AG04450 (cell line): ENCODE results near the gene ITPR1. TPM values are rescaled to one million over a fixed set of nuclear protein-coding genes. Genes with fewer than 3 reads are reported as not detected.

Experiments used
- CTCF ChIA-PET: fragments of 300-600, 350-600 bp; formaldehyde crosslinking; extraction: SDS; loops from one replicate; lab custom pipeline; 2022; ENCODE audit warnings: antibody characterized with exemption, inconsistent platforms; lab: Charles Lee
- POLR2A ChIA-PET: fragments of 350-600 bp; formaldehyde crosslinking; extraction: SDS; loops from one replicate; lab custom pipeline; 2021; ENCODE audit warnings: antibody characterized with exemption, inconsistent platforms; lab: Yijun Ruan, JAX
- DNase-seq: peaks from one replicate; pipeline ENCODE4 v3.0.0-alpha.2; 2011; ENCODE audit warnings: low read depth, low spot score
- H3K27ac ChIP-seq: one replicate; pipeline ENCODE4 v1.5.1; 2012; ENCODE audit warnings: low read depth, low read length, control low read depth
- H3K27me3 ChIP-seq: one replicate; pipeline ENCODE4 v1.6.0; 2012; ENCODE audit warnings: low read length; ENCODE audit not compliant: control insufficient read depth, insufficient read depth
- H3K4me3 ChIP-seq: 2 replicates; pipeline ENCODE4 v1.5.1; 2011; ENCODE audit warnings: mild to moderate bottlenecking, low read depth, low read length, control low read depth
- H3K9me3 ChIP-seq: 2 replicates; pipeline ENCODE4 v1.5.1; 2012; ENCODE audit warnings: low read length; ENCODE audit not compliant: control insufficient read depth, insufficient read depth
- CTCF ChIP-seq: IDR thresholded peaks from 2 replicates; pipeline ENCODE4 v1.5.1; 2011; ENCODE audit warnings: low read depth, low read length, control low read depth, inconsistent platforms
- polyA plus RNA-seq: library from polyadenylated mRNA; depleted of rRNA; stranded (reverse); fragments of >200 nt; gene quantifications from 2 replicates; pipeline ENCODE4 v1.2.3, GENCODE V29; 2011

ITPR1 gene
- polyA plus RNA-seq, 1 experiment = 7.4 TPM

- no peak for DNase-seq
- CTCF ChIA-PET = no interaction called here
Measured at GRCh38 chr3:4814305-4814903, 321.3 kb downstream of the ITPR1 start.

DNA sequence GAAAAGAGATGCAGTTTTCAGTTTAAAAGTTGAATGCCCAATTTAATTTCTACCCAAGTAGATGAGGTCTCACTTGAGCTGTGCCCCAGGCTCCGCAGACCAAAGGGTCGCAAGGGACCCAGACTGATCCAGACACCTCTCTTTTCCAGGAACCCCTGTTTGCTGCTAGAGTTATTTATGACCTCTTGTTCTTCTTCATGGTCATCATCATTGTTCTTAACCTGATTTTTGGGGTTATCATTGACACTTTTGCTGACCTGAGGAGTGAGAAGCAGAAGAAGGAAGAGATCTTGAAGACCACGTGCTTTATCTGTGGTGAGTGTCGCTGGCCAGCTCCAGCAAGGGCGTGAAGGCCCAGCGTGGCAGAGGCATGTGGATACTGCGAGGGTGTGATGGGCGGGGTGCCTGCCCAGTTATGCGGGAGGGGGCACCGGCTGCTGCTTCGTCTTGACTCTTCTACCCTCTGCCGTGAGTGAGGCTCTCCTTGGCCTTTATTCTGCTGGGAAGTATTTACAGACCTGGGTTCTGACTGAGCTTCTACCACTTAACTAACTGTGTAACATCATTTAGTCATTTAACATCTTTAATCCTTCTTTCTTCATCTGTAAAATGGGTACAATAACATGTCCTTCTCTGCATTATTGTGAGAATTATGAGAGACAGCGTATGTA is 321.9 kb downstream of the ITPR1 start:
- Histone ChIP-seq H3K27ac (no peak overlapping the region), H3K27me3 (no peaks in the 10 kb centered on the region), H3K9me3 (peaks cover 12% of the 10 kb centered on the region), H3K4me3 (no peak overlapping the region)
- ChIA-PET POLR2A (no interaction called here), CTCF (interaction anchor here (0.7 kb wide), 1 partner anchor 103 kb away, joined by 3 read pairs; no protein-coding TSS in a partner anchor)
- TF ChIP-seq CTCF = no peak
- DNase-seq = no peak

More at GRCh38 chr3:4814305-4814903, 321.3 kb downstream of the ITPR1 start:
- no peak overlapping the region for H3K27ac ChIP-seq
- TF ChIP-seq CTCF = no peak
- no peaks in the 10 kb centered on the region for H3K27me3 ChIP-seq
- H3K4me3 ChIP-seq = no peak overlapping the region
- peaks cover 12% of the 10 kb centered on the region for H3K9me3 ChIP-seq
- POLR2A ChIA-PET = no interaction called here

- CTCF ChIA-PET = no interaction called here
Measured at GRCh38 chr3:4816306-4816705, 323.2 kb downstream of the ITPR1 start.

GRCh38 chr3:4816718-4817117 is 323.6 kb downstream of the ITPR1 start:
- POLR2A ChIA-PET = no interaction called here
- TF ChIP-seq CTCF = no peak
- DNase-seq = no peak
- Histone ChIP-seq H3K9me3 (peaks cover 12% of the 10 kb centered on the region), H3K27me3 (no peaks in the 10 kb centered on the region), H3K4me3 (no peak overlapping the region), H3K27ac (no peak overlapping the region)
- CTCF ChIA-PET = no interaction called here

More at GRCh38 chr3:4816306-4816705, 323.2 kb downstream of the ITPR1 start:
- DNase-seq = no peak
- H3K4me3 ChIP-seq = no peak overlapping the region
- no peak overlapping the region for H3K27ac ChIP-seq
- peaks cover 12% of the 10 kb centered on the region for H3K9me3 ChIP-seq
- no peaks in the 10 kb centered on the region for H3K27me3 ChIP-seq
- POLR2A ChIA-PET = no interaction called here
- TF ChIP-seq CTCF = no peak

DNA sequence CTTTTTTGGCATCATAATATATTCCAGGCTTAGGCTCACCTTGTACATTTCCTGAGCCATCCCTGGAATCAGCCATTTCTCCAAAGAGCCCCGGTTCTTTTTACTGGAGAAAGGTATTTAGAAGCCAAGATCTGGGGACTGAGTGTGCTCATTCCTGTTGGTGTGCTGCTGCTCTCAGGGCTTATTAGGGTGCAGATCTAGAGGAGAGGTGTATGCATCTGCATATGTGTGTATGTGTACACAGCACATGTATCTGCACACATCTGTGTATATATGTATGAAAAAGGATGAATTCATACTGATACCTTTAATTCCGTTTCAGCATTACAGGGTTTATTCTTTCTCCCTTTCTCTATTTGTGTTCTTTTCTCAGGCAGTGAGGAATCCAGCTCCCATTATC is 324.0 kb downstream of the ITPR1 start:
- DNase-seq = no peak
- H3K9me3 ChIP-seq = peaks cover 12% of the 10 kb centered on the region
- POLR2A ChIA-PET = no interaction called here
- no peak for TF ChIP-seq CTCF
- H3K27ac ChIP-seq = no peak overlapping the region
- H3K4me3 ChIP-seq = no peak overlapping the region
- no peaks in the 10 kb centered on the region for H3K27me3 ChIP-seq
- CTCF ChIA-PET = no interaction called here
